ENCODE measurements around the gene RIC8B.

RIC8B gene

GRCh38 chr12:106863189-106863588, 88.7 kb downstream of the RIC8B start:
- no peaks in the 10 kb centered on the region for H3K4me1 ChIP-seq (ENCODE audit: control insufficient read depth, insufficient read depth, low read length)

DNA sequence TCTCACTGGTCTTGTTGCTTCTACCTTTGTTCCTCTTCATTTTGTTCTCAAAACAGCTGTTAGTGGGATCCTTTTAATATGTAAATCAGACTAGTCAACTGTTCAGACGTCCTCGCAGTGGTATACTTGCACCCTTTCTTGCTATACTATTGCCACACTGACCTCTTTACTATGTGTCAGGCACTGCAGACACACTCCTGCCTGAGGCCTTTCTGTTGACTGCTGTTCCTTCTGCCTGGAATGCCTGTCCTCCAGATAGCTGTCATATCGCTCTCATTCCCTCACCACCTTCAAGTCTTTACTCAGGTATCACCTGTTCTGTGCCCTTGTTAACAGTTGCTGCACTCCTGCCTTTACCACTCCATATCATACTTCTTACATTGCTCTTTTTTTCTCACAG, 91.2 kb downstream of the RIC8B start:
- Histone ChIP-seq H3K4me1 (ENCODE audit: control insufficient read depth, insufficient read depth, low read length) (peaks cover 6% of the 10 kb centered on the region), H3K27me3 (ENCODE audit: control insufficient read depth, insufficient read depth, low read length) (no peaks in the 10 kb centered on the region), H3K36me3 (ENCODE audit: control insufficient read depth, insufficient read depth, low read length) (no peaks in the 10 kb centered on the region), H3K4me3 (ENCODE audit: low read length) (no peak overlapping the region), H3K9me3 (ENCODE audit: control insufficient read depth, low read length) (no peaks in the 10 kb centered on the region), H3K9ac (ENCODE audit: low read length) (no peak overlapping the region)

More at GRCh38 chr12:106863189-106863588, 88.7 kb downstream of the RIC8B start:
- Histone ChIP-seq H3K4me3 (ENCODE audit: low read length) (no peak overlapping the region), H3K36me3 (ENCODE audit: control insufficient read depth, insufficient read depth, low read length) (no peaks in the 10 kb centered on the region), H3K9me3 (ENCODE audit: control insufficient read depth, low read length) (no peaks in the 10 kb centered on the region), H3K27me3 (ENCODE audit: control insufficient read depth, insufficient read depth, low read length) (no peaks in the 10 kb centered on the region), H3K9ac (ENCODE audit: low read length) (no peak overlapping the region)

DNA sequence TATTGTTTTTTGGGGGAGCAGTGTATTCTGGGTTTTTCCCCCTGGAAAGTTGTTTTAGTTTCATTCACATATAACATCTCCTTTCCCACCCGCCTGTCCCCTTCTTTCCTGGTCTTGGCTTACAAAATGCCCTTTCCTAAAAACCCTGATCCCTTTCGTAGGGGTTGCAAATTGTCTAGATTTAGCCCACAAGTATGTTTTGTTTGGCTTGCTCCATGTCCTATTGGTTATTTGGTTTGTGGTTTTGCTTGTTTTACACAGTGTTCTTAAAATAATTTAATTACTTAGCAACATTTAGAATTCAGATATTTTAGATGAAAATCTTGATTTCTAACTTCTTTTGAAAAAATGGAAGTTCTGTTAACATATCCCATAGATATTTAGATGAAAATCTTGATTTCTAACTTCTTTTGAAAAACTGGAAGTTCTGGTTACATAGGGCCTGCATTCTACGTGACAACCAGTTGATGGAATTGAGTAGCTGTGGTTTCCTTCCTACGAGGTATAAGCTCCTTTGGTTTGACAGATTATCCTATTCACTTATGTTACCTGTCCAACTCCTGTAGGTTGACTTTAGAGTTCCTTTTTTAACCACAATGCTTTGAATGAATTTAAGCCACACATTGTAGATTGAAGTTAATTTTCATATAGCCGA, 92.1 kb downstream of the RIC8B start:
- Histone ChIP-seq H3K36me3 (ENCODE audit: control insufficient read depth, insufficient read depth, low read length) (no peaks in the 10 kb centered on the region), H3K9me3 (ENCODE audit: control insufficient read depth, low read length) (no peaks in the 10 kb centered on the region), H3K4me1 (ENCODE audit: control insufficient read depth, insufficient read depth, low read length) (peaks cover 6% of the 10 kb centered on the region), H3K9ac (ENCODE audit: low read length) (no peak overlapping the region), H3K27me3 (ENCODE audit: control insufficient read depth, insufficient read depth, low read length) (no peaks in the 10 kb centered on the region), H3K4me3 (ENCODE audit: low read length) (no peak overlapping the region)

DNA sequence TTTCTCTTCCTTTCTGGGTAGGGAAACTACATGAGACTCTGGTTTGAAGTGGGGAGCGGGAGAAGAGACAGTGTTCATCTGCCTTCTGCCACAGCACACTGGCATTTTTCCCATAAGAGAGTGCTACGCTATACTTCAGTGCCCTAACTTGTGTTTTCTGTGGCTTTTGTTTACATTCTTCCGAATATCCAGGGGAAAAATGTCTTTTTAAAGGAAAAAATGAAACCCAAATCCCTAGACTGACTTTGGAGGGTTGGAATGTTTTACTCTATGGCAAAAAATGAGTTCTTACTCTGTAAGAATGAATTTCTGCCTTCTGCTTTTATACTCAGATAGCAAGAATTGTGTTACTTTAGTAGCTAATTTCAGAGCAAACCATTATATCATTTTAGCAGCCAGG, 93.2 kb downstream of the RIC8B start:
- Histone ChIP-seq H3K27me3 (ENCODE audit: control insufficient read depth, insufficient read depth, low read length) (no peaks in the 10 kb centered on the region), H3K9me3 (ENCODE audit: control insufficient read depth, low read length) (no peaks in the 10 kb centered on the region), H3K4me1 (ENCODE audit: control insufficient read depth, insufficient read depth, low read length) (peaks cover 6% of the 10 kb centered on the region), H3K9ac (ENCODE audit: low read length) (no peak overlapping the region), H3K36me3 (ENCODE audit: control insufficient read depth, insufficient read depth, low read length) (no peaks in the 10 kb centered on the region), H3K4me3 (ENCODE audit: low read length) (no peak overlapping the region)

DNA sequence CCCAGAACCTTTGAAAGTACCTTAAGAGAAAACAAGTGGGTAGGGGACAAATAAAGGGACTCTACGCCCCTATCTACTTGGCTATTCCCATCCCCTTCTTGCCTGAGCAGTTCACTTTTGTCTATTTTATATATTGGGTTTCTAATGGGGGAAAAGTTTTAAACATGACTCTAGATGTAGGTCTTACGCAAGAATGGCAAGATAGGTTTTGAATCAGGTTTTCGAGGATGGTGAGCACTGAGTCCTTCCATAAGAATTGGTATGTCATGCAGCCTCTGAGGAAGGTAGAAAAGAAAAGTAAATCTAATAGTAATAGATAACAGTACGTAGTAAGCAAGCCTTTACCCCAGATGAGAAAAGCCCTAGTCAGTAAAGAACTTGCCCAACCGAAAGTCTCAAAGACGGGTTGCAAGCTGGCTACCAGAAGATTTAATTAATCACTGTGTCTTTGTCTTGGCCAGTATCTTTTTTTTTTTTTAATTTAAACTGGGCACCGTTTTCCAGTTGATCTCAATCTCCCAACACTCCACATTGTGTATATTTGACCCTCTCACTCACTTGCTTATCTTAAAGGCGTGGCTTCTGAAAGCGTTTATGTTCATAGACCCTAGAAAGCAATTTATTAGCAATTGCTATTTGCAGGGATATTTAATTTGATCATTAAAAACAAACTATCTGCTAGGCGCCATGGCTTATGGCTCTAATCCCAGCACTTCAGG, 94.7 kb downstream of the RIC8B start:
- Histone ChIP-seq H3K4me1 (ENCODE audit: control insufficient read depth, insufficient read depth, low read length) (peaks cover 6% of the 10 kb centered on the region), H3K9me3 (ENCODE audit: control insufficient read depth, low read length) (no peaks in the 10 kb centered on the region), H3K9ac (ENCODE audit: low read length) (no peak overlapping the region), H3K4me3 (ENCODE audit: low read length) (no peak overlapping the region), H3K36me3 (ENCODE audit: control insufficient read depth, insufficient read depth, low read length) (no peaks in the 10 kb centered on the region), H3K27me3 (ENCODE audit: control insufficient read depth, insufficient read depth, low read length) (no peaks in the 10 kb centered on the region)

DNA sequence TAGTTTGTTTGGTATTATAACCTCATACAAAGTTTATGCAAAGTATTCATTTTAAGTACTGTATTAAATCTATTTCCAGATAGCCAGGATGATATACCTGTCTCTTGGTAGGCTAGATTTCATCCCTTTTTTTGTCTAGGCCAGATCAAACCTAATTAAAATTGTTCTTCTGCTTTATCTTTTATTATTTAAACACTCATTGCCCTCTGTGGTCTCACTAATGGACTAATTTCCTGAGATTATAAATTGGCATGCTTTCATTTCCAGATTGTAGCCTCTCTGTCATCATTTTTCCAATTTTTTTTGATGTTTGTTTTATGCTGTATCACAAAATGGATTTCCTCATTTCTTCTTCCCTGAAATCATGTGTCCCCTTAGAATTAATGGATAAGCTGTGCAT, 95.6 kb downstream of the RIC8B start:
- Histone ChIP-seq H3K27me3 (ENCODE audit: control insufficient read depth, insufficient read depth, low read length) (no peaks in the 10 kb centered on the region), H3K4me1 (ENCODE audit: control insufficient read depth, insufficient read depth, low read length) (peaks cover 6% of the 10 kb centered on the region), H3K9me3 (ENCODE audit: control insufficient read depth, low read length) (no peaks in the 10 kb centered on the region), H3K36me3 (ENCODE audit: control insufficient read depth, insufficient read depth, low read length) (no peaks in the 10 kb centered on the region), H3K4me3 (ENCODE audit: low read length) (no peak overlapping the region), H3K9ac (ENCODE audit: low read length) (no peak overlapping the region)

GRCh38 chr12:106871477-106871876, 97.0 kb downstream of the RIC8B start:
- H3K9ac ChIP-seq (ENCODE audit: low read length) = no peak overlapping the region

GRCh38 chr12:106873983-106874382, 99.5 kb downstream of the RIC8B start:
- H3K36me3 ChIP-seq (ENCODE audit: control insufficient read depth, insufficient read depth, low read length) = no peaks in the 10 kb centered on the region
- no peak overlapping the region for H3K9ac ChIP-seq (ENCODE audit: low read length)
- H3K9me3 ChIP-seq (ENCODE audit: control insufficient read depth, low read length) = no peaks in the 10 kb centered on the region
- peaks cover 6% of the 10 kb centered on the region for H3K4me1 ChIP-seq (ENCODE audit: control insufficient read depth, insufficient read depth, low read length)
- no peaks in the 10 kb centered on the region for H3K27me3 ChIP-seq (ENCODE audit: control insufficient read depth, insufficient read depth, low read length)
- H3K4me3 ChIP-seq (ENCODE audit: low read length) = no peak overlapping the region

More at GRCh38 chr12:106871477-106871876, 97.0 kb downstream of the RIC8B start:
- Histone ChIP-seq H3K27me3 (ENCODE audit: control insufficient read depth, insufficient read depth, low read length) (no peaks in the 10 kb centered on the region), H3K36me3 (ENCODE audit: control insufficient read depth, insufficient read depth, low read length) (no peaks in the 10 kb centered on the region), H3K9me3 (ENCODE audit: control insufficient read depth, low read length) (no peaks in the 10 kb centered on the region), H3K4me3 (ENCODE audit: low read length) (no peak overlapping the region), H3K4me1 (ENCODE audit: control insufficient read depth, insufficient read depth, low read length) (peaks cover 6% of the 10 kb centered on the region)

DNA sequence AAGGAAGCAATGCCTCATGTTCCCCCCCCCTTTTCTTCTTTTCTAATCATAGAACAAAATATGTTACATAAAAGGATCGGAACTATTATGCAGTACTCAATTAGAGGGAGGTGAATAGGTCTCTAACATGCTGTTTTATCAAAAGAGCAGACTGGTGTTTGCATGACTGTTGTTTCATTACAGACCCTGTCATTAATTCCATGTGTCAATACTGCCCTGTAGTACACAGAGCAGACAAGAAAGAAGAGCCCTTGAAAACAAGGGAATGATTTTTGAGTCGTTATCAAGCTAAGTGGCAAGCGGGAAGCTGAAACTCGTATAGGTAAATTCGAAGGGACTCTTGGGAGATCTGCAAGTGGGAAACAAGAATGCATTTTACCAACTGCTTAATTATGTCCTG, 104.3 kb downstream of the RIC8B start:
- Histone ChIP-seq H3K4me1 (ENCODE audit: control insufficient read depth, insufficient read depth, low read length) (no peaks in the 10 kb centered on the region), H3K36me3 (ENCODE audit: control insufficient read depth, insufficient read depth, low read length) (no peaks in the 10 kb centered on the region), H3K9me3 (ENCODE audit: control insufficient read depth, low read length) (no peaks in the 10 kb centered on the region), H3K27me3 (ENCODE audit: control insufficient read depth, insufficient read depth, low read length) (no peaks in the 10 kb centered on the region), H3K4me3 (ENCODE audit: low read length) (no peak overlapping the region), H3K9ac (ENCODE audit: low read length) (no peak overlapping the region)

GRCh38 chr12:106879612-106880011, 105.1 kb downstream of the RIC8B start:
- Histone ChIP-seq H3K4me3 (ENCODE audit: low read length) (no peak overlapping the region), H3K9me3 (ENCODE audit: control insufficient read depth, low read length) (no peaks in the 10 kb centered on the region), H3K27me3 (ENCODE audit: control insufficient read depth, insufficient read depth, low read length) (no peaks in the 10 kb centered on the region), H3K36me3 (ENCODE audit: control insufficient read depth, insufficient read depth, low read length) (no peaks in the 10 kb centered on the region), H3K9ac (ENCODE audit: low read length) (no peak overlapping the region), H3K4me1 (ENCODE audit: control insufficient read depth, insufficient read depth, low read length) (no peaks in the 10 kb centered on the region)

DNA sequence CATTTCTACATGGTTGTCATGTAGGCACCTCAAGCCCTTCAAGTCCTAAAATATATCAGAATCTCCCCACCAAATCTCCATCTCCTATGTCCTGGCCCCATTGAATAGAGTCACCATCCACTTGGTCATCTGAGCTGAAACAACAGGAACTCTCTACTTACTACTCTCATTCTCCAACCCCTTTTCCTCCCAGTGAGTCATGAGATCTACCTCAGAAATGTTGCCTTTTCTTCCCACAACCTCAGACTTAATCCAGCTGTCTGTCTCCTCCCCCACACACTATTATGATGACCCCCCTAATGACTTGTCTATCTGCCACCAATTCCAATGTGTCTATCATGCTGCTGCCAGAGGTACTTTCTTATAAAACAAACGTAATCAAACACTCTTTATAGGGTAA, 108.9 kb downstream of the RIC8B start:
- H3K36me3 ChIP-seq (ENCODE audit: control insufficient read depth, insufficient read depth, low read length) = no peaks in the 10 kb centered on the region

GRCh38 chr12:106885026-106885425, 110.5 kb downstream of the RIC8B start:
- Histone ChIP-seq H3K9ac (ENCODE audit: low read length) (no peak overlapping the region), H3K9me3 (ENCODE audit: control insufficient read depth, low read length) (no peaks in the 10 kb centered on the region), H3K36me3 (ENCODE audit: control insufficient read depth, insufficient read depth, low read length) (no peaks in the 10 kb centered on the region), H3K4me1 (ENCODE audit: control insufficient read depth, insufficient read depth, low read length) (no peaks in the 10 kb centered on the region), H3K27me3 (ENCODE audit: control insufficient read depth, insufficient read depth, low read length) (no peaks in the 10 kb centered on the region), H3K4me3 (ENCODE audit: low read length) (no peak overlapping the region)

More for the DNA sequence above, 108.9 kb downstream of the RIC8B start:
- no peaks in the 10 kb centered on the region for H3K9me3 ChIP-seq (ENCODE audit: control insufficient read depth, low read length)
- H3K27me3 ChIP-seq (ENCODE audit: control insufficient read depth, insufficient read depth, low read length) = no peaks in the 10 kb centered on the region
- no peak overlapping the region for H3K9ac ChIP-seq (ENCODE audit: low read length)
- H3K4me1 ChIP-seq (ENCODE audit: control insufficient read depth, insufficient read depth, low read length) = no peaks in the 10 kb centered on the region
- no peak overlapping the region for H3K4me3 ChIP-seq (ENCODE audit: low read length)

All from mucosa of stomach (tissue), 1 donor.